Mucosa of rectum (tissue), 2 donors: Measurements from ENCODE around the gene IRF2BP2.
"Not testable (repeated sequence)": the region's sequence is repeated elsewhere in the genome, so short reads cannot be mapped to it uniquely, and the experiment has no call there.

Source experiments
- H3K27ac ChIP-seq, 2 donors: one replicate each; pipeline ENCODE4 v1.7.0; 2013; ENCODE audit warnings: inconsistent platforms in 2 of 2, low read depth in 2 of 2, low read length in 2 of 2
- H3K27me3 ChIP-seq, 2 donors: one replicate each; pipeline ENCODE4 v1.7.0; 2013; ENCODE audit warnings: low read length in 2 of 2; ENCODE audit not compliant: control insufficient read depth in 2 of 2, insufficient read depth in 2 of 2
- H3K36me3 ChIP-seq, 2 donors: one replicate each; pipeline ENCODE4 v1.7.0; 2013; ENCODE audit warnings: low read length in 2 of 2; ENCODE audit not compliant: control insufficient read depth in 2 of 2, insufficient read depth in 2 of 2
- H3K4me1 ChIP-seq, 2 donors: one replicate each; pipeline ENCODE4 v1.7.0; 2013; ENCODE audit warnings: low read length in 2 of 2, mild to moderate bottlenecking in 1 of 2; ENCODE audit not compliant: control insufficient read depth in 2 of 2, insufficient read depth in 2 of 2
- H3K4me3 ChIP-seq, 2 donors: one replicate each; pipeline ENCODE4 v1.7.0; 2013; ENCODE audit warnings: low read length in 2 of 2
- H3K9ac ChIP-seq, 2 donors: one replicate each; pipeline ENCODE4 v1.7.0; 2013; ENCODE audit warnings: low read length in 2 of 2, low read depth in 1 of 2, mild to moderate bottlenecking in 1 of 2
- H3K9me3 ChIP-seq, 2 donors: one replicate each; pipeline ENCODE4 v1.7.0; 2013; ENCODE audit warnings: low read length in 2 of 2; ENCODE audit not compliant: control insufficient read depth in 2 of 2
- donor health status: healthy.
- donor health status: Normal muscosa, but diverticular disease.

IRF2BP2 gene

DNA sequence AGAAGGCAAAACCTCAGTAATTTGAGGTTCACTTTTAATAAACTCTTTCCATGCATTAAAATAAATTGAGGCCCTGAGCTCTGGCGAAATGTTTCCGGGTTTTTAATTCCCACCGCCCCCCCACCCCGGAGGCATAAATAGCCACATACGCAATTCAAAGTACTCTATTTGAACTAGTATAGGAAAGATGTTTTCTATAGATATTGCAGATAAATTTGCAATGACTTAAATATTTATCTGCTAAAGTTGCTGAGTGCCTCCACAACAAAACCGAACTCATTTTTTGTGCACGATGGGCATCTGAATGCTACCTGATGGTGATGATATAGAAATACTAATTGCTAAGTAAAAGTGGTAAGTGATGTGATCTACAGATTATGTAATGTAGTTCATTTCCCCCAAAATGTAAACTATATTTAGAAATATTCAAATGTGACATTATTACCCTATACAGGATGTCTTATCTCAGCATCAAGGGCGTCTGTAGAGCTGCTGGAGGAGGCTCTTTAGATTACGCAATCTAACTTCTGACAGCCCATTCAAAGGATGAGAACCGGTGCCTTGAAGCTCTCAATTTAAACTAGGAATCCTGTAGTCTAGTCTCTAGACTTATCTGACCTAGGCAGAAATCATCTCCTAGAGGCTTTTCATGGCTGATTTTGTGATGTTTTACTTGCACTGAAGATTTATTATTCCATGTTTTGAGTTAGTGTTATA is 8.5 kb downstream of the IRF2BP2 start:
- H3K27ac ChIP-seq, result peak overlapping the region; percentile 98 to 99
- H3K9me3 ChIP-seq, result no peaks in the 10 kb centered on the region
- peak overlapping the region in 1 of 2 donors; percentile 63 for H3K4me3 ChIP-seq
- peaks cover 53 to 65% of the 10 kb centered on the region in 2 donors for H3K4me1 ChIP-seq
- peaks cover 11 to 28% of the 10 kb centered on the region in 2 donors for H3K36me3 ChIP-seq
- H3K27me3 ChIP-seq, result no peaks in the 10 kb centered on the region
- peak overlapping the region; percentile 66 to 100 for H3K9ac ChIP-seq

DNA sequence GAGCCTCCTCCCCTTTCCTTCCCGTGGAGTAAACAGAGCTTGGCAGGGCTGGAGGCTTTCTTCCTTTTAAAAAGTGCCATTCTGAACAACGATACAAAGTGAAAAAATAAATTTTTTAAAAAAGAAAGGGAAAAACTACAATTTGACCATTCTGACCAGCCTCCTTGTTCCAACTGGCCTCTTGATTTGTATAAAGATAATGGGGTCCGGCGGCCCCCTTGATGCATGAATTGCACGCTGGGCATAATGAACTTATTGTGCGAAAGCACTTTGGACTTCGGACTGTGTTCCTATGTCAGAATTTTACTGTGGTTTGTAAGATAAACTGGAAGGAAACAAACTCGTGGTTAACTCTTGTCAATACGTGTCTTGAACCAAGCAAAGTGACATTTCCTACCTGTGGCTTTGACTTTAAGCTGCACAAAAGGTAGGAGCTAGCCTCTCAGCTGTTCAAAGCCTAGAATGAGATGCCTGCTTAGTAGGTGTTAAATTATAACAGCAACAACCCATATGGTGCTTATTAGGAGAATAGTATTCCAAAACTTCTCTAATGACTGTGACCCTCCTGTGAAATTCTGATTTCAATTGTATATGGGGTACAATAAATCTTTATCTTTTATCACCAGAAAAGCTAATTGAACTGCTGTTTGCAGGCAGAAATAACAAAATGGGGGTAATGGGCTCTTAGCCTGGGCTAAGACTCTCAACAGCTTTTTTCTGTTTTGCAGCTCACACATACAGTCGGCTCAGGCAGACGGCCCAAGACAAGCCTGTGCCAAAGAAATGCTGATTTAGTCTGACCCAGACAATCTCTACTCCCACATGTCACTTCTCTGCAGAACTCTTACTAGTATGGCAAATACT is 9.3 kb downstream of the IRF2BP2 start:
- H3K9ac ChIP-seq, result peak overlapping the region; percentile 66 to 100
- H3K9me3 ChIP-seq, result no peaks in the 10 kb centered on the region
- H3K27ac ChIP-seq, result peak overlapping the region; percentile 98 to 99
- H3K27me3 ChIP-seq, result no peaks in the 10 kb centered on the region
- H3K4me1 ChIP-seq, result peaks cover 52 to 60% of the 10 kb centered on the region in 2 donors
- H3K4me3 ChIP-seq, result peak overlapping the region; percentile 54 to 63
- H3K36me3 ChIP-seq, result peaks cover 8 to 21% of the 10 kb centered on the region in 2 donors

DNA sequence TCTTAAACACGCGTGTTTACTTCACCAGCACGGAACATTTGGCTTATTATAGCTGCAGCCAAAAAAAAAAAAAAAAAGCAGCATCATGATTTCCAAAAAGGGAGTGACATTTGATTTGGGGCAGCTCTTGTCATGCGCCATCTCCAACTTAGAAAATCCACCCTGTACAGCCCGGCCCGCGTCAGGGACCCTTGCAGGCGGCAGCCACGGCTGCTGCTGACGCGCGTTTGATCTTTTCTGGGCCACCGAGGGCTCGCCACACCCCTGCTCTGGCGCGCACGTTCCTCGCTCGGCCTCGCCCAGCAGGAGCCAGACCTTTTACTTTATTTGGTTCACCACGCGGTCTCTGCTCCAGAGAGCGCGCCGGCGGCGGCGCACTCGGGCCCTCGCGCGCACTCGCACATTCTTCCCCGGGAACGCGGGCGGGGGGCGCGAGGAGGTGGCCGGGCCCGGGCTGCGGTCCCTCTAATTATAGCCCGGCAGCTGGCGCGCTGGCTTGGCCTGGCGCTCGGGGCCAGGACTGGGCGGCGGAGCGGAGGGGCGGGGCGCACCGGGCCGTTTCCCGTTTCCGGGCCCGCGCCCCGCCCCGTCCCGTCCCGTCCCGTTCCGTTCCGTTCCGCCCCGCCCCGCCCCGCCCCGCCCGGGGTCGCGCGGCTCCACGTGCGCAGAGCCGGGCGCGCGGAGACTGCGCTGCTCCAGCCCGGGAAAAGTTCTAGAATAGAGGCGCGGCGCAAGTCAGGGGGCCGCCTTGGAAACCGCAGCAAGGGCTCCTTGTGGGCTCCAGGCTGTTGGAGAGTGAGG is 10.2 kb downstream of the IRF2BP2 start:
- Histone ChIP-seq H3K4me1 (peaks cover 49 to 60% of the 10 kb centered on the region in 2 donors), H3K4me3 (peak overlapping the region; percentile 63), H3K27me3 (no peaks in the 10 kb centered on the region), H3K9me3 (no peaks in the 10 kb centered on the region), H3K27ac (peak overlapping the region; percentile 98 to 99), H3K9ac (peak overlapping the region; percentile 66 to 100), H3K36me3 (peaks cover 0 to 14% of the 10 kb centered on the region in 2 donors)

DNA sequence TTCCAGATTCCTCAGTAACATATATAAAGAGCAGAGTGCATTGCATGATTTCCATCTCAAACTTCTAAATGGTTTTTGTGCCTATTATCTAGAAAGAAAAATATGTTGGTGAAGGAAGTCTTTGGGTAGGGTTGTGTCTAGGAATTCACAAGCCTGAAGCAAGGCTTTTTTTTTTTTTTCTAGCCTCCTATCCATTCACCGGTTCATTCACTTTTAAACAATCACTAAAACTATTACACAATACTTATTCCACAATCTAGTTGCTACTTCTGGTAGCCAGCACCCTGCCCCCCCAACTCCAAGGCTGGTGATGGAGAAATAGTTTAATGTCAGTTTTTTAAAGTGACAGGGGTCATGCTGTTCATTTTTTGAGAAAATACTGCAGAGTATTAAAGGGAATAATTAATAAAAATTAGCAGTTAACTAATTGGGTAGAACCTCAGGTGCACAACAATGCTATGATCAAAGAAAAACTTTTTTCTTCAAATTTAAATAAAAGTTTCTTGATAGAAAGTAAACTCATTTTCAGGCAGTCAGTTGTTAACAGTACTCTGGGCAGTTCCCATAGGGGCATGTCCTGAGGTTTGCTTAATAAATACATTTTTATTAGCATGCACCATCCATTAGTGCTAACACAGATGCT is 10.9 kb downstream of the IRF2BP2 start:
- Histone ChIP-seq H3K27ac (peak overlapping the region; percentile 98 to 99), H3K36me3 (peaks cover 0 to 11% of the 10 kb centered on the region in 2 donors), H3K27me3 (no peaks in the 10 kb centered on the region), H3K4me3 (peak overlapping the region; percentile 60 to 63), H3K4me1 (peaks cover 44 to 53% of the 10 kb centered on the region in 2 donors), H3K9ac (peak overlapping the region; percentile 48 to 88), H3K9me3 (no peaks in the 10 kb centered on the region)

DNA sequence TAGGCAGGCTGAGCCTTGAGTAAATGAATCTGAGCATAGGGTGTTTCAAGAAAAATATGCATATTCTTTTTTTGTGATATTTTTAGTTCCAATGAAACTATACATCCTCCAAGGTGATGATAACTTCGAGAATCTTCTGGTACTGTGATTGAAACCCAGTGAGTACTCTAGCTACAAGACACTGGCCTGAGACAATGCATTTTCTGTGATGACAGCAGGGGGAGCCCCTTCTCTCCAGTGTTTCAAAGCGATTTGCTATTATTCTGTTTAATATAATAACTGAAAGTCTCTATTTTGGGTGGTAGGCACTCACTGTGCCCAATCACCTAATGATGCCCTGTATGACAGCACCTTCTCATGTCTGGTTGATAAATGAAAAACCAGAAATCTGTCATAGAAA is 12.1 kb downstream of the IRF2BP2 start:
- Histone ChIP-seq H3K4me1 (peaks cover 33 to 42% of the 10 kb centered on the region in 2 donors), H3K9ac (no peak overlapping the region), H3K27me3 (no peaks in the 10 kb centered on the region), H3K9me3 (no peaks in the 10 kb centered on the region), H3K36me3 (peaks cover 0 to 7% of the 10 kb centered on the region in 2 donors), H3K27ac (no peak overlapping the region), H3K4me3 (no peak overlapping the region)

DNA sequence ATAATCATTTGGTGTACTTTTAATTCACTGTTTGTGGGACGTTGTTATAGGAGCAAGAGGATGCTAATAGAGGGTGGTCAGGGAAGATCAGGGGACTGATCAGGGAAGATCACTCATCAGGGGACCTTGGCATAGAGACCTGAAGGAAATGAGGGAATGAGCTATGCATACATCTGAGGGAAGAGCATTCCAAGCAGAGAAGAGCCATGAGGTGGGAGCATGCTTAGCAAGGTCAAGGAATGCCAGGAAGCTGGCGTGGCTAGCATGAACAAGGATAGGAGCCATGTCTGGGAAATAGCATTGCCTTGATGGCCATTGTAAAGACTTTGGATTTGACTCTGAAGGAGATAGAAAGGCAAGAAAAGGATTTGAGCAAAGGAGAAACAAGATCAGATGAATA is 14.1 kb downstream of the IRF2BP2 start:
- H3K9ac ChIP-seq, result no peak overlapping the region
- no peak overlapping the region for H3K27ac ChIP-seq
- H3K27me3 ChIP-seq, result no peaks in the 10 kb centered on the region
- peaks cover 13 to 22% of the 10 kb centered on the region in 2 donors for H3K4me1 ChIP-seq
- H3K36me3 ChIP-seq, result no peaks in the 10 kb centered on the region
- H3K4me3 ChIP-seq, result no peak overlapping the region
- no peaks in the 10 kb centered on the region for H3K9me3 ChIP-seq

DNA sequence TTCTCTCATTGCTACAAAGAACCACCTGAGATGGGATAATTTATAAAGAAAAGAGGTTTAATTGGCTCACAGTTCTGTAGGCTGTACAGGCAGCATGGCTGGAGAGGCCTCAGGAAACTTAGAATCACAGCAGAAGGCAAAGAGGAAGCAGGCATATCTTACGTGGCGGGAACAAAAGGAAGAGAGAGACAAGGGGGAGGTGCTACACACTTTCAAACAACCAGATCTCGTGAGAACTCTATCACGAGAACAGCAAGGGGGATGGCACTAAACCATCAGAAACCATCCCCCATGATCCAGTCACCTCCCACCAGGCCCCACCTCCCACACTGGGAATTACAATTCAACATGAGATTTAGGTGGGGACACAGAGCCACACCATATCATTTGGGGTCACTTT is 15.4 kb downstream of the IRF2BP2 start:
- not testable (repeated sequence) for H3K9ac ChIP-seq, H3K9me3 ChIP-seq, H3K36me3 ChIP-seq, H3K27me3 ChIP-seq, H3K27ac ChIP-seq, H3K4me3 ChIP-seq
- H3K4me1 ChIP-seq, result peaks cover 10 to 13% of the 10 kb centered on the region in 2 donors

DNA sequence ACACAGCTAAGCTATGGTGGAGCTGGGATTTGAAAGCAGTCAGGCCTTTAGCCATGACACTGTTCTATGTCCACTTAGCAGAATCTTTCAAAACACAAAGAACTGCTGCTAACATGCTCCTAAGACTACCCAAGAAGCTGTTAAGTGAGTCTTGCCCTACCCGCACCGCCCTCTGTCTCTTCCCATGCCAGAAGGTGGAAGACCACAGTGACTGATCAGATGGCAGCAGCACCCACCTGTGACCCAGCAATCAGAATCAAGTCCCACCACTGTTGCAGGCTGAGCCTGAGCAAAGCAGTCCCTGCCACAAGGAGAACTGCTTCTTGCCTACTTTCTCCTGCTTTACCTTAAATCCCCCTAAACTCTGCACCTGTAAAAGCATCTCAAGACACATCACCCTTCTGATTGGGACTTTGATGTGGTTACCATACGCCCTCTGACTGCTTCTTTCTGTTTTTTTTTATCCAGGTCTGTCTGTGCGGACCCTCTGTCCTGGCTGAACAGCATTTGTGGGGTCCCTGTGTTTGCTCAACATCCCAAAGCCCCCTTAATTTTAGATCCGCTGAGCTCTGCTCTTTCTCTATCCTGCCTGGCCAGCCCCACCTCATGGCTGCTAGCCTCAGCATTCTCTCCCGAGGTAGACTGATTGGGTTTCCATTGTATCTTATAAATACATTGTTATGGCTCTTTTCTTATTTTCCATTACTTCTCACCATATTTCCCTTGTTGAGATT is 16.0 kb downstream of the IRF2BP2 start:
- Histone ChIP-seq H3K36me3 (no peaks in the 10 kb centered on the region), H3K9ac (no peak overlapping the region), H3K4me1 (peaks cover 7% of the 10 kb centered on the region in 2 donors), H3K9me3 (no peaks in the 10 kb centered on the region), H3K27me3 (no peaks in the 10 kb centered on the region), H3K4me3 (no peak overlapping the region), H3K27ac (no peak overlapping the region)

DNA sequence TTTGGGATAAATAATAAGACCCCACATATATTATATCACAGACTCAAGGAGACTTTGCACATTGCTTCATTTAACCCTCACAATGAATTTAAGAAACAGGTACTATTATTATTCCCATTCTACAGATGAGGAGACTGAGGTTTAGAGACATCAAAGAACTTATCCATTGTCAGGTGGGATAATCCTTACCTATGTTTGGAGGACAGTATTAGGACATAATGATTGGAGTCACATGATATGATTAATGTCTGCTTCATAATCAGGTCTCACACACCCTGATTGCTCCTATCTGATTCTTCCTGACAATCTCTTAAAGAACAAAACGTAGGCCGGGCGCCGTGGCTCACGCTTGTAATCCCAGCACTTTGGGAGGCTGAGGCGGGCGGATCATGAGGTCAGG is 16.9 kb downstream of the IRF2BP2 start:
- no peaks in the 10 kb centered on the region for H3K4me1 ChIP-seq
- H3K36me3 ChIP-seq, result no peaks in the 10 kb centered on the region
- H3K27me3 ChIP-seq, result no peaks in the 10 kb centered on the region
- H3K4me3 ChIP-seq, result no peak overlapping the region
- no peak overlapping the region for H3K9ac ChIP-seq
- no peaks in the 10 kb centered on the region for H3K9me3 ChIP-seq
- H3K27ac ChIP-seq, result no peak overlapping the region
